Stimulated activated CD8-positive, alpha-beta memory T cell treated with anti-CD3 and anti-CD28 coated beads, Interleukin-12 subunit alpha, Interleukin-12 subunit beta, amount 100 ng/mL, for 24 hours (primary cell): ENCODE data around the gene LYSET.
"Not testable (repeated sequence)": the region's sequence is repeated elsewhere in the genome, so short reads cannot be mapped to it uniquely, and the experiment has no call there.

ENCODE experiments used
- DNase-seq: peaks from one replicate; pipeline ENCODE4 v3.0.0-alpha.2; 2020; ENCODE audit errors: extremely low read depth

LYSET gene

DNA sequence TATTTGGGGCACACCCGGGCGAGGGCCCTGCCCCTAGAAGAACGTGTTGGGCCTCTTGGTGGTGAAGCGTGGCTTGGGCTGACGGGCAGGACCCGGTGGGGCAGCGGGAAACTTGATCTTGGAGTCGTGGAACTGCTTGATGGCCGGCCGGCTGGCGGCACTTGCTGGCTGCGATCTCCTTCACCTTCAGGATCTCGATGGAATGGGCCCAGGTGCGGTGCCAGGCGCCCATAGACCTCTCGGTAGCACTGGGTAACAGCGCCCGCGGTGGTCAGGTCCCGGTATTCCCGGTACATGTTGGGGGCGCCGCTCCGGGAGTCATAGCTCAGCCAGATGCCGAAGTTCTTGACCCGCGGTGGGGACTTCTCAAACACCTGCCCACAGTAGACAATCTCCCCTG lies 38.4 kb downstream of the LYSET start:
- DNase-seq = no peak

DNA sequence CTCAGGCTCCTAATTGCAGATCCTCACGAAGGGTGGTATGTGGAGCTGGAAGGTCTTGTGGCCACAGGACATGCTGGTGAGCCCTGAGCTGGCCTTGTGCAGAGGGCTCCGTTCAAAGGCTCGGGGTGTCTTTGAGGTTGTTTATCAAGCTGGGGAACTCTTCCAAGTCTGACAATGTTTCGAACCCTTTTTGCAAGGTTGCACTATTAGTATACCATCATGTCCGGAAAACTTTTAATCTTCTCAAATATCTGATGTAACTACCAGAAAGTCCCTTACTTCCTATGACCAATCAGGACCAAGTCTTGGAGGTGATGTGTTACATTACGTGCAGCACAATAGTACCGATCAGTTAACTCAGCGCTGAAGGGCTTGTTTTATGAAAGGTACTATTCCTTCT lies 43.4 kb downstream of the LYSET start:
- DNase-seq = no peak

DNA sequence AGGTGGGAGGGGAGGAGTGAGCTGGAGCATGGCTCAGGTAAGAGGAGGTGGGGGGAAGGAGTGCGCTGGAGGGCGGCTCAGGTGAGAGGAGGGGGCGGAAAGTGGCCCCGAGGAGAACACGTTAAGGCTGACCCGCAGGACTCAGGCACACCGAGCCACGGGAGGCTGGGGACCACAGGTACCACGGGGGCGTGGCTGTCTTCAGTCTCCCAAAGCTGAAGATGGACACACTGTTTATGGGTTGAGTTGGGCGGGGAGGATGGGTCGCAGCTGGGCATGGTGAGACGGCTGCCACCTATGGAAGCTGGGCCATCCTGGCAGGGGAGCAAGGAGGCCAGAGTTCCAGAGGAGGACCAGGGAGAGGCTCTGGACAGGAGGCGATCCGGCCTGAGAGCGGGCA lies 45.4 kb downstream of the LYSET start:
- no peak for DNase-seq

DNA sequence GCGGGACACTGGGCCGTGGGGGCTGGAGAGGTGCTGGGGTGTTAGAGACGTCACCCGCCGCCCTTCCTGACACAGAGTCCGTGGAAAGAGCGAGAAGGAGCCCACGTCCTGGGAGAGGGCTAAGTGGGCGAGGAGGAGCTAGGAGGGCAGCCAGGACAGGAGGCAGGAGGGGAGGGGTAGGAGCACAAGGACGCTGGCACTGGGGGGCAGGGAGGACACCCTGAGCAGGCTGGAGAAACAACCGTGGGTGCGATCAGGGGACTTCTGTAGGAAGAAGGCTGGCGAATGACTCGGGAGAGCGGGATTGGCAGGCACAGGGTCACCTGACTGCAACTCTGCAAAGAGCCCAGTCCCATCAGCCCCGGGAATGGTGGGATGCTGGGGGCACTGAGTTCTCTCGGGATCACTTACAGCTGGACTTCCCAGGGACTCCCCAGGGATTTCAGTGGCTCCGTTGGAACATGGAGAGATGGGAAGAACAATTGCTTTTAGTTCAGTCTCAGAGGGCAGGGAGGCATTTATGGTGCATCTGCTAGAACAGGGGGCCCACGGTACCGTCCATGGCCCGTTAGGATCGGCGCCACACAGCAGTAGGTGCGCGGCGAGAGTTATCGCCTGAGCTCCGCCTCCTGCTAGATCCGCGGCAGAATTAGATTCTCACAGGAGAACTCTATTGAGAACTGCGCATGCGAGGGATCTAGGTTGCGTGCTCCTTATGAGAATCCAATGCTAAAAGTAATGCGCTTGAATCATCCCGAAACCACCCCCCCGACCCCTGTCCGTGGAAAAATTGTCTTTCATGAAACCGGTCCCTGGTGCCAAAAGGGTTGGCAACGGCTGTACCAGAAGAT lies 46.2 kb downstream of the LYSET start:
- no peak for DNase-seq

DNA sequence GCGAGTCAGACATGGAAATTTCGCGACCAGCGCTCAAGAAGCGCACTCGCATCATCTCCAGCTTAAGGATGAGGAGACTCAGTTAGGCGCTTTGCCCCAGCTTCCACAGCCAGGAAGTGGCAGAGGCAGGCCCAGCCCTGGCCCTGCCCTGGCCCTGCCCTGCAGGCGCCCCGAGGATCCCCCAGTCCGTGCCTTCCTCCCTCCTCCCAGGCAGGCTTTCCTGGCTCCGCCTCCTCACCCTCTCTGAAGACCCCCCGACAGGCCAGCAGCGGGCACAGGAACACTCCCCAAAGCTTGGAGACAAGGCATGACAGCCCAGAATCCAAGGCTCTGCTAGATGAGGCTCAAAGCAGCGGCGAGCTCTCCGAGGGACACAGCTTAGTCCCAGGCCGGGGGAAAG lies 47.0 kb downstream of the LYSET start:
- no peak for DNase-seq

DNA sequence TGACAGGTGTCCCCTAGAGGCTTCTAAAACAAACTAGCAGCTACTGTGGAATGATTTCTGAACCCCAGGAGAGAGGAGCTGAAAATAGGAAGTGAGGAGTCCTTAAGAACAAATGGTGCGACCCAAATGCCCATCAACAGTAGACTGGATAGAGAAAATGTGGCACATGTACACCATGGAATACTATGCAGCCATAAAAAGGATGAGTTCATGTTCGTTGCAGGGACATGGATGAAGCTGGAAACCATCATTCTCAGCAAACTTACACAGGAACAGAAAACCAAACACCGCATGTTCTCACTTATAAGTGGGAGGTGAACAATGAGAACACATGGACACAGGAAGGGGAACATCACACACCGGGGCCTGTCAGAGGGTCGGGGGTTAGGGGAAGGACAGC lies 48.0 kb downstream of the LYSET start:
- not testable (repeated sequence) for DNase-seq

DNA sequence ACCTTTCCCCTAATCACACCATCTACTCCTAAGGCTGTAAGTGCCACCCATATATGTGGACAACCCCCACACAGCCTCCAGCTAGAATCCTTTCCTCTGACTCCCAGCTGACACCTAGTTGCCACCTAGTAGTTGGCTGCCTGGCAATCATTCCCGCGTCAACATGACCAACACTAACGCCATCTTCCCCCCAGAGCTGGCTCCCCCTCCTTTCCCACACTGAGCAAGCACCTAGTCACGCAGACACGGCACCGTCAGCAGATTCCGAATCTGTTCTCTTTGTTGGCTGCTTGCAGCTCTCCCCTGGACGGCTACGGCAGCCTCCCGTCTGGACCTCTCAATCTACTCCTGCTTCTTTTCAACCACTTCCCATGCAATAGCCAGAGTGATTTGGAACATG lies 49.7 kb downstream of the LYSET start:
- no peak for DNase-seq
